Neural cell (in vitro differentiated cells): Measurements from ENCODE around the gene ANKRD55.
"Not testable (repeated sequence)": the region's sequence is repeated elsewhere in the genome, so short reads cannot be mapped to it uniquely, and the experiment has no call there.

Experiments used
- CTCF ChIP-seq: fragments of 450-650 bp; IDR thresholded peaks from 2 replicates; pipeline ENCODE4 v1.5.1; 2014; ENCODE audit warnings: antibody characterized with exemption, mild to moderate bottlenecking, moderate library complexity; ENCODE audit not compliant: poor library complexity, severe bottlenecking
- EP300 ChIP-seq: fragments of 450-650 bp; conservative IDR thresholded peaks from 2 replicates; pipeline ENCODE4 v1.6.1; 2014; ENCODE audit warnings: antibody characterized with exemption, mild to moderate bottlenecking, moderate library complexity; ENCODE audit not compliant: poor library complexity, severe bottlenecking
- POLR2AphosphoS5 ChIP-seq: IDR thresholded peaks from 2 replicates; pipeline ENCODE4 v1.6.1; 2012
- RAD21 ChIP-seq: fragments of 450-650 bp; conservative IDR thresholded peaks from 2 replicates; pipeline ENCODE4 v1.6.1; 2014; ENCODE audit warnings: antibody characterized with exemption, mild to moderate bottlenecking, moderate library complexity

GRCh38 chr5:56157191-56157621 lies 75.9 kb downstream of the ANKRD55 start:
- not testable (repeated sequence) for TF ChIP-seq CTCF, POLR2AphosphoS5, EP300, RAD21
